HG03108 (cell line): ENCODE data around the gene ABCB11.
"Not testable (repeated sequence)": the region's sequence is repeated elsewhere in the genome, so short reads cannot be mapped to it uniquely, and the experiment has no call there.

Experiments used
- ATAC-seq: cut with Tn5 transposase; IDR thresholded peaks from one replicate; pipeline ENCODE4 v1.9.1; 2021; ENCODE audit warnings: moderate library complexity; ENCODE audit not compliant: unreplicated experiment

ABCB11 gene

GRCh38 chr2:169046440-169047151 lies 15.5 kb upstream of the ABCB11 start:
- no peak for ATAC-seq

GRCh38 chr2:169042856-169043255 lies 11.7 kb upstream of the ABCB11 start:
- no peak for ATAC-seq

- no peak for ATAC-seq
These were observed 10.5 kb upstream of the ABCB11 start for GRCh38 chr2:169041594-169041993.

GRCh38 chr2:169039702-169040101 lies 8.6 kb upstream of the ABCB11 start:
- no peak for ATAC-seq

- peak; percentile 59 for ATAC-seq
These were observed 7.2 kb upstream of the ABCB11 start for GRCh38 chr2:169038338-169038757.

- peak; percentile 41 for ATAC-seq
These were observed 5.8 kb upstream of the ABCB11 start for GRCh38 chr2:169036736-169037440.

- no peak for ATAC-seq
These were observed 4.8 kb upstream of the ABCB11 start for GRCh38 chr2:169035887-169036286.

- no peak for ATAC-seq
These were observed 3.9 kb upstream of the ABCB11 start for GRCh38 chr2:169034984-169035544.

- ATAC-seq, result no peak
These were observed 3.1 kb upstream of the ABCB11 start for GRCh38 chr2:169034256-169034655.

GRCh38 chr2:169029341-169029740 lies 1.8 kb downstream of the ABCB11 start:
- ATAC-seq, result no peak

GRCh38 chr2:169027234-169027633 lies 3.9 kb downstream of the ABCB11 start:
- no peak for ATAC-seq

- no peak for ATAC-seq
These were observed 5.1 kb downstream of the ABCB11 start for GRCh38 chr2:169026056-169026455.

GRCh38 chr2:169023161-169023560 lies 8.0 kb downstream of the ABCB11 start:
- no peak for ATAC-seq

GRCh38 chr2:169018390-169018789 lies 12.7 kb downstream of the ABCB11 start:
- no peak for ATAC-seq

- no peak for ATAC-seq
These were observed 15.2 kb downstream of the ABCB11 start for GRCh38 chr2:169015943-169016342.

- ATAC-seq, result no peak
These were observed 16.3 kb downstream of the ABCB11 start for GRCh38 chr2:169014780-169015179.

GRCh38 chr2:169013628-169014026 lies 17.5 kb downstream of the ABCB11 start:
- ATAC-seq, result no peak

GRCh38 chr2:169012812-169013627 lies 18.1 kb downstream of the ABCB11 start:
- no peak for ATAC-seq

- ATAC-seq, result not testable (repeated sequence)
These were observed 18.8 kb downstream of the ABCB11 start for GRCh38 chr2:169012191-169012792.

GRCh38 chr2:169011698-169012097 lies 19.4 kb downstream of the ABCB11 start:
- ATAC-seq, result no peak
